Stomach (tissue), 9 donors: Measurements from ENCODE around the gene PRADC1. TPM values are rescaled to one million over a fixed set of nuclear protein-coding genes. Genes with fewer than 3 reads are reported as not detected.

Experiments
- DNase-seq, 2 donors: peaks; one replicate each; pipeline versions ENCODE4 v3.0.0 to v3.0.0-alpha.2; 2013 to 2019
- H3K27ac ChIP-seq, 5 donors: fragments of 200-600 bp in 4 of 5; sonication (generic) in 4 of 5; one replicate each; pipeline ENCODE4 v1.5.1; 2013 to 2019; ENCODE audit warnings: mild to moderate bottlenecking in 1 of 5, moderate library complexity in 1 of 5
- H3K27me3 ChIP-seq, 3 donors: fragments of 200-600 bp; sonication (generic); one replicate each; pipeline ENCODE4 v1.5.1; 2017 to 2019; ENCODE audit warnings: mixed run types in 1 of 3
- H3K36me3 ChIP-seq, 4 donors: fragments of 200-600 bp; sonication (generic); 1 replicate in 3 of 4; 2 replicates in 1 of 4; pipeline ENCODE4 v1.5.1; 2016 to 2019
- H3K4me1 ChIP-seq, 4 donors: fragments of 200-600 bp; sonication (generic); one replicate each; pipeline ENCODE4 v1.5.1; 2016 to 2019
- H3K4me3 ChIP-seq, 4 donors: fragments of 200-600 bp; sonication (generic) in 3 of 4; one replicate each; pipeline ENCODE4 v1.5.1; 2016 to 2019; ENCODE audit warnings: mild to moderate bottlenecking in 1 of 4
- H3K9me3 ChIP-seq, 4 donors: fragments of 200-600 bp; sonication (generic); one replicate each; pipeline ENCODE4 v1.5.1; 2016 to 2019
- CTCF ChIP-seq, 7 experiments: fragments of 450-650 bp in 4 of 7; fragments of 200-600 bp in 3 of 7; sonication (generic) in 3 of 7; IDR thresholded peaks; one replicate each; pipeline ENCODE4 v1.5.1; 2016 to 2019; ENCODE audit warnings: antibody characterized with exemption in 7 of 7, control low read depth in 2 of 7, mild to moderate bottlenecking in 1 of 7
- EP300 ChIP-seq: sonication (generic); formaldehyde crosslinking; IDR thresholded peaks from one replicate; pipeline ENCODE4 v1.6.1; 2017; ENCODE audit warnings: antibody characterized with exemption
- POLR2A ChIP-seq, 4 donors: fragments of 450-650 bp; IDR thresholded peaks; one replicate each; pipeline ENCODE4 v1.6.1; 2016; ENCODE audit warnings: antibody characterized with exemption in 4 of 4, control low read depth in 2 of 4, mild to moderate bottlenecking in 1 of 4, moderate library complexity in 1 of 4
- POLR2AphosphoS5 ChIP-seq, 3 donors: sonication (generic); formaldehyde crosslinking; IDR thresholded peaks; one replicate each; pipeline ENCODE4 v1.6.1; 2016; ENCODE audit warnings: antibody characterized with exemption in 3 of 3
- WGBS, 5 donors: extraction: QIAGEN DNeasy Blood & Tissue Kit in 3 of 5; methylation state at CpG; one replicate each; pipeline versions ENCODE4 v1.1.5 to v1.1.7; 2013 to 2018; 5-methylcytosine and 5-hydroxymethylcytosine counted together
- intact Hi-C: fragments of 100-400 bp; cut with DNase I; formaldehyde crosslinking; loops from one replicate; pipeline ENCODE4 v1.15.1; 2023; ENCODE audit warnings: low total_unique reads
- polyA plus RNA-seq, 3 donors: library from polyadenylated mRNA; stranded (reverse); fragments of 200-250 nt; gene quantifications; one replicate each; pipeline ENCODE4 v1.2.3, GENCODE V29; 2013
- total RNA-seq, 5 donors: library from RNA; depleted of rRNA; stranded (reverse); fragments of >200 nt; gene quantifications; one replicate each; pipeline versions ENCODE4 v1.1.0 to v1.2.3, GENCODE V29; 2014 to 2016
- donor health status: healthy with polysubstance abuse.
- donor health status: Bipolar disorder and iron deficiency.
- donor health status: healthy.

PRADC1 gene
- total and polyA plus RNA-seq, 8 donors = 7.1 to 123 (median 22.1) TPM

- intact Hi-C loops = no loop called here
- TF ChIP-seq EP300 = no peak
- TF ChIP-seq POLR2A (IDR thresholded peaks at IDR 0.05) = no peak
- no peak for TF ChIP-seq CTCF (IDR thresholded peaks at IDR 0.05)
- peaks cover 11 to 17% (median 12%) of the 10 kb centered on the region in 4 donors for H3K4me1 ChIP-seq
- H3K4me3 ChIP-seq = no peak overlapping the region
- H3K9me3 ChIP-seq = no peaks in the 10 kb centered on the region
- no peak for DNase-seq
- WGBS, 5 donors = 95 to 99% (median 98%) methylated on average over 4 of the region's 4 CpGs
- H3K27me3 ChIP-seq = peaks cover 0 to 50% (median 12%) of the 10 kb centered on the region in 3 donors
- H3K27ac ChIP-seq = no peak overlapping the region
- peaks cover 0 to 9% (median 2%) of the 10 kb centered on the region in 4 donors for H3K36me3 ChIP-seq
Measured at GRCh38 chr2:73267008-73267407, 34.0 kb upstream of the PRADC1 start.

DNA sequence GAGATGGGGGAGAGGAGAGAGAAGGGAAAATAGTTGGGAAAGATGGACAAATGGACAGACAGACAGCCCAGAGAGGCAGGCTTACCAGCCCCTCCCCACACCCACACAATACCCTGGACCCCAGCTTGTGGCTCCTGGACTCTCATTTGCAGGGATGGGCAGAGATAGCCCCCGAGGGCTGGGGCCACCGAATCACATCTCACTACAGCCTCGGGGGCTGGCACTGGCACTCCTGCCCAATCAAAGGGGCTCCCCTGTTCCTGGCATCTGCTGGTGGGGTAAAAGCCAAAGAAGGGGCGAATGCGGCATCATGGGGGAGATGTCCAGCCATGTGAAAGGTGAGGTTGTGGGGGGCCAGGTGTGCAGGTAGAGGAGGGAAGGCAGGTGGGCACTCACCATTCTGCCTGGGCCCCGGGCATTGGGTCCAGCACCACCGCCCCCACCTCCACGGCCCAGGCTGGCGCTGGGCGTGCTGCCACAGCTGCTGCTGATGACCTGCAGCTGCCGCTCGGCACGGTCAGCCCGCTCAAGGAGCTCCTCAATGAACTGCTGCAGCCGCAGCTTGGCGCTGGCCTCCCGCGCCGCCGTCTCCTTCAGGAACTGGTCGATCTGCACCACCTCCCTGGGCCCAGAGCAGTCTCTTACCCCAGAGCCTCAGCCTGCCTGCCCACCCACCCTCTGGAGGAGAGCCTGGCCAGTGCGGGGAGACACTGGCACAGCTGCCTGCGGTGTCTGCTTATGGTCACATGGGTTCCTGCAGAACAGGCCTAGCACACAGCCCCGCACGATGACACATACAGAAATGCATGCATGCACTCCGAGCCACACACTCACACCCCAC is 33.2 kb upstream of the PRADC1 start:
- intact Hi-C loops = no loop called here
- Histone ChIP-seq H3K36me3 (peaks cover 0 to 9% (median 2%) of the 10 kb centered on the region in 4 donors), H3K9me3 (no peaks in the 10 kb centered on the region), H3K4me3 (no peak overlapping the region), H3K4me1 (peaks cover 11 to 17% (median 12%) of the 10 kb centered on the region in 4 donors), H3K27ac (no peak overlapping the region), H3K27me3 (peaks cover 0 to 49% (median 12%) of the 10 kb centered on the region in 3 donors)
- WGBS, 5 donors = 87 to 96% (median 90%) methylated on average over 10 to 26 of the region's 26 CpGs
- TF ChIP-seq EP300 (no peak), POLR2A (IDR thresholded peaks at IDR 0.05) (no peak), POLR2AphosphoS5 (IDR thresholded peaks at IDR 0.05) (no peak), CTCF (IDR thresholded peaks at IDR 0.05) (no peak)
- DNase-seq = no peak

DNA sequence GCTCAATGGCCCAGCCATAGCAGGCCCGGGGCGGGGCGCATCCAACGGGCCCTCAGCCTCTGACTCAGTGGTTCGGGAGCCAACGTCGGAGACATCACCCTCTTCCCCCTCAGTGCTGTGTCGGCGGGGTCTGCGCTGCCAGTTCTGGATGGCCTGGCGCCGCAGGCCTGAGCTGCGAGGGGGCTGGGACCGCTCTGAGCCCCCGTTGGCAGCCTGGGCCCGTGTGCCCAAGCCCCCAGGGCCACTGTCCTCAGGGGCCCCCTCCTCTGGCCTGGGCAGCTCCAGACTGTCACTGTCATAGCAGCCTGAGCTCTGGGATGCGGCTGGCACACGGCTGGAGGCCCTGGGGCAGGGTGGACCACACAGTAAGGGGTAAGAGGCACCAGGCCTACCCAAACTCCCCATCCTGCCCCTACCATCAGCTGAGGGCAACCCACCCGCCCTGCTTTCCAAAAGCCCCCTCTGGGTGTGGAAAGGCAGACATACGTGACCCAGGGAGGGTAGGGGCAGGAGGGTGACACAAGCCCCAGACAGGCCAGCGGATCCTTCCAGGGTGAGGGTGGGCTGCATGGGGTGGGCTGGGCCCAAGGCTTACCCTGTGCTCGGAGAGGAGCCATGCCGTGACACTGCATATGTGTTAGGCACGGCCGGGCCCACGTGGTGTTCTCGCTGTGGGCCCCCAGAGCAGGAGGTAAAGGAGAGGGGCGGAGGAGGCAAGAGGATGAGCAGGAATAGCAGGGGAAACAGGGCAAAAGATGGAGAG is 32.4 kb upstream of the PRADC1 start:
- intact Hi-C loops = no loop called here
- no peak for DNase-seq
- H3K36me3 ChIP-seq = peaks cover 0 to 9% (median 2%) of the 10 kb centered on the region in 4 donors
- H3K4me3 ChIP-seq = no peak overlapping the region
- H3K27ac ChIP-seq = no peak overlapping the region
- no peaks in the 10 kb centered on the region for H3K9me3 ChIP-seq
- WGBS, 5 donors = 91 to 93% (median 92%) methylated on average over 26 to 28 of the region's 28 CpGs
- no peak for TF ChIP-seq CTCF (IDR thresholded peaks at IDR 0.05)
- no peak for TF ChIP-seq EP300
- no peak for TF ChIP-seq POLR2A (IDR thresholded peaks at IDR 0.05)
- no peak for TF ChIP-seq POLR2AphosphoS5 (IDR thresholded peaks at IDR 0.05)
- peaks cover 11 to 17% (median 12%) of the 10 kb centered on the region in 4 donors for H3K4me1 ChIP-seq
- H3K27me3 ChIP-seq = peaks cover 0 to 41% (median 12%) of the 10 kb centered on the region in 3 donors

DNA sequence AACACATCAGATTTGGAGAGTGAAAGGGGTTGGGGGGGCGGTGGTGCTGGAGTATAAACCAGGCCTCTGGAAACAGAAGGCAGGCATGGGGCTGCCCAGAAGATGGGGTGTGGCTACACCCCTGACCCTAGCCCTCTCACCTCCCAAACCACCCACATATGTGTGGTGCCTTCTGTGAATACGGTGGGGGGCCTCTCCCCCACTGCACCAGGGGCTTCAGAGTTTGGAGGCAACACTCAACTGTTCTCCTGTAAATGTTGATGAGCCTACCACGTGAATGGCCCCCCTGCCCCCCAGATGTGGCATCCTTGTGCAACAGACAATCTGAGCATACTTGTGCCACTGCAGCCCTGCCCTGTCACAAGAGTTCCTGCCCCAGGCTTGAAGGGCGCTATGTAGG is 31.7 kb upstream of the PRADC1 start:
- Histone ChIP-seq H3K27me3 (peaks cover 0 to 36% (median 12%) of the 10 kb centered on the region in 3 donors), H3K4me3 (no peak overlapping the region), H3K4me1 (peaks cover 11 to 16% (median 12%) of the 10 kb centered on the region in 4 donors), H3K36me3 (peaks cover 0 to 9% (median 2%) of the 10 kb centered on the region in 4 donors), H3K27ac (no peak overlapping the region), H3K9me3 (no peaks in the 10 kb centered on the region)
- TF ChIP-seq EP300 = no peak
- TF ChIP-seq POLR2AphosphoS5 (IDR thresholded peaks at IDR 0.05) = no peak
- no peak for TF ChIP-seq CTCF (IDR thresholded peaks at IDR 0.05)
- TF ChIP-seq POLR2A (IDR thresholded peaks at IDR 0.05) = no peak
- 82 to 92% (median 87%) methylated on average over 4 of the region's 4 CpGs for WGBS, 5 donors
- intact Hi-C loops = no loop called here
- no peak for DNase-seq
